Endometrial microvascular endothelial cells (primary cell): ENCODE results near the gene PLP1. TPM values are rescaled to one million over a fixed set of nuclear protein-coding genes. Genes with fewer than 3 reads are reported as not detected.
"Not testable (repeated sequence)": the region's sequence is repeated elsewhere in the genome, so short reads cannot be mapped to it uniquely, and the experiment has no call there.

Experiments
- in situ Hi-C: cut with HindIII; loops from 2 replicates; pipeline ENCODE4 v1.10.0; 2017; ENCODE audit warnings: low sequenced_read_pairs, low pct_unique_long_range_greater_than_20kb; ENCODE audit errors: inconsistent ontology term
- total RNA-seq: library from RNA; depleted of rRNA; stranded (reverse); fragments of >200 nt; gene quantifications from one replicate; pipeline ENCODE4 v1.2.3, GENCODE V29; 2015; ENCODE audit errors: inconsistent ontology term

The PLP1 gene
- total RNA-seq, 1 donor from 2014 or later = not detected

GRCh38 chrX:103779141-103779789, 2.6 kb downstream of the PLP1 start:
- in situ Hi-C loops = no loop called here

DNA sequence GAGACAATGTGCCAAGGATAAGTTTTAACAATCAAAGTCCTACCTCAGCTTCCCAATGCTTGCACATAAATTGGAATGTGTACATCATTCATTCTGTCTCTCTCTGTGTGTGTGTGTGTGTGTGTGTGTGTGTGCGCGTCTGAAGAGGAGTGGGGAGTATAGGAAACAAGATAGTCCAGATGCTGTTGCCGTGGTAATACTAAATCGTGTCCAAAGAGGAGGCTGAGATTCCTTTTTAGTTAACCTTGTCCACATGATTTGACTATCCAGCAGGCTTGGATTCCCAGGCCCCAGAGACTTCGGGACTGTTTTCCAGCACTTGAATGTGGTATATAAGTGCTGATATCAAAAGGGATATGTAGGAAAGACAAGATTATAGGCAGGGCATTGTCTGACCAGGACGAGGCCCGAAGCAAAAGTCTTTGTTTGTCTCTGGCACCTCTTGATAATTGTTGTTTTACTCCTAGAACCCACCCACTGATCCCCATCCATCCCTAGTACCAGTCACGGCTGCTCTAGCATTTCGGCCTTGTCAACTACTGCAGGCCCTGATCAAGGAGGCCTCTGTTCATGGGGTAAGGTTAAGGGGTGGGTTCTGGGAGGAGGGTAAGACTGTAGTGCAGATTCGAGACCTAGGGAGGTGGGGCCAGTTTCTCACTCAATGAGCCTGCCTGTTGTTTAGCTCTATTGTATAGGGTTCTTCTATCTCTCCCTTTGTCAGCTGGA, 3.9 kb downstream of the PLP1 start:
- in situ Hi-C loops = no loop called here

DNA sequence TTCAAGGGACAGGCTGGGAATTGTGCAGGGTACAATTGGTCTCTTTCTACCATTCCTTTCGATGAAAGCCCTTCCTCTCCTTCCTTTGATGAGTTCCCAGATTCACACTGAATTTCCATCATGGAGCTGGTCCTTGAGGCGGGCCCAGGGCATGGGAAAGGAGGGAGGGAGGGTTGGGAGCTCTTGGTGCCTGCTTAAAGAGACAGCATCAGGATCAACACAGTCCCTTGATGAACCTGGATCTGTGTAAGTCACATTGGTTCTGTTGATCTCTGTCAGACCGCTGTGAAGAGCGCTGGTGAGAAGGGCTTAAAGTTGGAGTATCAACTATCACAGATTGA, 4.4 kb downstream of the PLP1 start:
- in situ Hi-C loops = no loop called here

GRCh38 chrX:103781706-103782105, 5.1 kb downstream of the PLP1 start:
- in situ Hi-C loops = no loop called here

GRCh38 chrX:103782640-103783039, 6.0 kb downstream of the PLP1 start:
- in situ Hi-C loops = no loop called here

DNA sequence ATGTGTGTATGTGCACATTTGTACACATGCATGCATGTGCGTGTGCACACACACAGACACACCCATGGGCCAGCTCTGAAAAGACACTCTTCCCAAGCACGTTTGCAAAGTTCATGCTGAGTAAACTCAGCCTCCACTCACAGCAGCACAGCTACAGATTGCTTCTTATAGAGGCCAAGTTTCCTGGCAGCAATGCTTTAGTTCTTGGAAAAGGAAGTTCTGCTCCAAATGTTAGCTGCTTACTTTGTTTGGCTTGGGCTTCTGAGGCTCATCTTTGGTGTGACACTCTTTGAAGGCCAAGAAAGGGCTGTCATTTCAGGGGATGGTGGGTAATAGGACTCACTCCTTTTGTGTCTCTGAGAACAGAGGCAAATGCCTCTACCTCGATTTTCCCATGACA, 6.6 kb downstream of the PLP1 start:
- in situ Hi-C loops = no loop called here

DNA sequence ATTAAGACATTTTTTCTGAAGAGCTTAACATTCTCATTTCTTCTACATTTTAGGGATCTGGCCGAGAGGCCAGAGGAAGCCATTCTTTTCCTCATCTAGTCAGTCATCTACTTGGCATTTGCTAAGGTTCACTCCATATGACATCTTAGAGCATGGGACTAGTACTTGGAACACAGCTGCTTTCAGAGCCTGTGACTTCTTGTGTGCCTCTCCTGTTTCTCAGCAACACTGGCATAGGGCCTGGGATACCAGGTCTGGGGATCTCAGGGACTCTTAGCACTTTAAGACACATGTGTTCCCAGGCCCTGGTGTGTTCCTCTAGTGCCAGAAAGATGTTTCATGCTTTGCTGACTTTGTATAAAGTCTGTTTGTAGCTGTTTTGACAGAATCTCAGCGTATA, 7.3 kb downstream of the PLP1 start:
- in situ Hi-C loops = no loop called here

DNA sequence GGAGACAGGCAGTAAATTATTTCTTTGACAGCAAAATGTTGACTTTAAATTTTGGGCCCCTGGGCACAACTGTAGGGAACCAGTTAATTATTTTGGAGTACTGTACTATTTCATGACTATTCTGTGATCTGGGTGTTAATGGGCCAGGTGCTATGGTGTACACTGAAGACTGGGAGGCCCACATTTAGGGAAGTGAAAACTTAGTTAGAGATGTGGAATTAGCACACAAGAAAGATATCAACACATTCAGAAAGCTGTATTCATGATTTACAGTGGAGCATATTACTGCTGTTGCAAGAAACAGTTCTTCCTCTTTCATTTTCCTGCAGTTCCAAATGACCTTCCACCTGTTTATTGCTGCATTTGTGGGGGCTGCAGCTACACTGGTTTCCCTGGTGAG, 12.4 kb downstream of the PLP1 start:
- in situ Hi-C loops = no loop called here

GRCh38 chrX:103791228-103791627, 14.6 kb downstream of the PLP1 start:
- in situ Hi-C loops = no loop called here

GRCh38 chrX:103791826-103792485, 15.3 kb downstream of the PLP1 start:
- in situ Hi-C loops = no loop called here

DNA sequence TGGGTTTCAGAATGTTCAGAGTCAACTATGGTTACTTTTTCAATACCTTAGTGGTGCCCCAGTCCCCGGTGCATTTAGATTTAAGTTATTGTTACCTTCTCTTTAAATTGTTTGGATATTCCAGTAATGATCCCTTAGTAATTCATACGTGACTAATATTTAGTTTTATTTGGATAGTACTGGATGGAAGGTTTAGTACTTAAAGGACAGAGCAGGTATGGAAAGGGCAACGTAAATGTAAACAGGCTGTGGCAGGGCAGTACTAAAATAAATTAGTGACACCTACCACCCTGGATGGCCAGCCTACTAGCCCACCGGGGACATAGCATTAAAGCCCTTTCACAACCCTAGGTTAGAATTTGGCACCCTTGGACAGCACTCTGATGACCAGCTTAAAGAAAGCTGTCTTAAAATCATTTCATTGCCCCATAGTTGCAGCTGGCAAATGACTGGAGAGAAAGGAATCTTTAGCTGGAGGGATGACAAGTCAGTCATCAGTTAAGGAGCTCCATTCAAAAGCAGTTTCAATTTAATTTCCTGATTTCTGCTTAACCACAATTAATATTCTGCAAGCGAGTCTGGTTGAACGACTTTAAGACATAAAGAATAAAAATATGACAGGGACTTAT, 16.4 kb downstream of the PLP1 start:
- in situ Hi-C loops = no loop called here

- in situ Hi-C loops = no loop called here
These were observed 16.9 kb downstream of the PLP1 start for GRCh38 chrX:103793545-103793940.

- in situ Hi-C loops = no loop called here
These were observed 17.5 kb downstream of the PLP1 start for GRCh38 chrX:103794119-103794518.

GRCh38 chrX:103797691-103798090, 21.1 kb downstream of the PLP1 start:
- in situ Hi-C loops = no loop called here

DNA sequence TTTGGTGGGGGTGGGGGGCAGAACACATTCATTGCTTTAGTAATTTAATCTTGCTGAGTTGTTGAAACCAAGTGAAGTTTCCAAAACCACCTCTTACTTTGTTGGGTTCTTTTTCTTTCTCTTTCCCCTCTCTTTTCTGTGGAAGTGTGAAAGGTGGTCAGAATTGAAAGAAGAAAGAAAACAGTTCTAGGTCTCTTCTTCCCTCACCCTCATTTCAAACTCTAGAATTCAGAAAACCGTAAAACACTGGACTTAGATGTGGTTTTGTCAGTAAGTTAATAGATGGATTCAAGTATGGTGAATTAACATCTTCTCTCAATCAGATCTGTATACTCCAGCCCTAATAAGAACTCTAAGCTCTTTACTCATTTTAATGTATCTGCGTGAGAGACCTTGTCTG, 23.7 kb downstream of the PLP1 start:
- in situ Hi-C loops = no loop called here

- in situ Hi-C loops = no loop called here
These were observed 29.2 kb downstream of the PLP1 start for GRCh38 chrX:103805860-103806259.

GRCh38 chrX:103806862-103807474, 30.3 kb downstream of the PLP1 start:
- in situ Hi-C loops = no loop called here

DNA sequence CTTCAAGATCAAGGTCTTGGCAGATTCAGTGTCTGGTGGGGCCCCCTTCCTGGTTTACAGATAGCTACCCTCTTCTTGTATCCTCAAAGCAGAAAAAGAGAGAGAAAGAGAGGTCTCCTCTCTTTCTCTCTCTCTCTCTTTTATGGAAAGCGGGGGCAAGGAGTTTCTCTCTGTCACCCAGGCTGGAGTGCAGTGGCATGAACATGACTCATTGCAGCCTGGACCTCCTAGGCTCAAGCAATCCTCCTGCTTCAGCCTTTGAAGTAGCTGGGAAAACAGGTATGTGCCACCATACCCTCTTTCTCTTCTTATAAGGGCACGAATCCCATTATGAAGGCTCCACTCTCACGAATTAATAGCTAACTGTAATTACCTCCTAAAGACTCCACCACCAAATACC, 35.2 kb downstream of the PLP1 start:
- in situ Hi-C loops = no loop called here

GRCh38 chrX:103817101-103817500, 40.5 kb downstream of the PLP1 start:
- in situ Hi-C loops = not testable (repeated sequence)
